Nephron (organoid): ENCODE data around the gene KDM4D.

Source experiments
- H3K27ac Mint-ChIP-seq, 3 experiments: 2 replicates each; pipeline ENCODE4 v1.8.0; 2020; ENCODE audit warnings: mixed read lengths in 3 of 3, mild to moderate bottlenecking in 2 of 3, moderate library complexity in 1 of 3
- H3K27me3 Mint-ChIP-seq: 2 replicates; pipeline ENCODE4 v1.8.0; 2021; ENCODE audit warnings: low read depth, mild to moderate bottlenecking, moderate library complexity, mixed read lengths
- H3K36me3 Mint-ChIP-seq: 2 replicates; pipeline ENCODE4 v1.8.0; 2020; ENCODE audit warnings: low read depth, mixed read lengths
- H3K4me1 Mint-ChIP-seq: 2 replicates; pipeline ENCODE4 v1.8.0; 2020; ENCODE audit warnings: mixed read lengths
- H3K4me3 Mint-ChIP-seq, 3 experiments: 2 replicates each; pipeline ENCODE4 v1.8.0; 2020; ENCODE audit warnings: mild to moderate bottlenecking in 3 of 3, mixed read lengths in 3 of 3, moderate library complexity in 2 of 3
- H3K9me3 Mint-ChIP-seq: 2 replicates; pipeline ENCODE4 v1.8.0; 2020; ENCODE audit warnings: mixed read lengths
- CTCF ChIP-seq, 3 experiments: fragments of 200-600 bp; sonication (generic); IDR thresholded peaks; one replicate each; pipeline ENCODE4 v1.5.0; 2021; ENCODE audit warnings: antibody characterized with exemption in 3 of 3; ENCODE audit not compliant: unreplicated experiment in 3 of 3

KDM4D gene

GRCh38 chr11:95044010-95044409, 70.5 kb downstream of the KDM4D start:
- H3K27me3 Mint-ChIP-seq = peaks cover 12% of the 10 kb centered on the region
- H3K36me3 Mint-ChIP-seq = no peaks in the 10 kb centered on the region
- H3K27ac Mint-ChIP-seq = no peak overlapping the region
- H3K9me3 Mint-ChIP-seq = no peaks in the 10 kb centered on the region
- no peak for TF ChIP-seq CTCF (IDR thresholded peaks at IDR 0.05; ENCODE audit: unreplicated experiment in 3 of 3)
- H3K4me1 Mint-ChIP-seq = no peaks in the 10 kb centered on the region
- H3K4me3 Mint-ChIP-seq = no peak overlapping the region

GRCh38 chr11:95045812-95046211, 72.3 kb downstream of the KDM4D start:
- TF ChIP-seq CTCF (IDR thresholded peaks at IDR 0.05; ENCODE audit: unreplicated experiment in 3 of 3) = no peak
- no peaks in the 10 kb centered on the region for H3K9me3 Mint-ChIP-seq

More at GRCh38 chr11:95045812-95046211, 72.3 kb downstream of the KDM4D start:
- no peak overlapping the region for H3K4me3 Mint-ChIP-seq
- no peak overlapping the region for H3K27ac Mint-ChIP-seq
- no peaks in the 10 kb centered on the region for H3K4me1 Mint-ChIP-seq
- H3K36me3 Mint-ChIP-seq = no peaks in the 10 kb centered on the region
- H3K27me3 Mint-ChIP-seq = peaks cover 12% of the 10 kb centered on the region
